AG04450 (cell line): ENCODE data around the gene EVI5L. TPM values are rescaled to one million over a fixed set of nuclear protein-coding genes. Genes with fewer than 3 reads are reported as not detected.

ENCODE experiments used
- CTCF ChIA-PET: fragments of 300-600, 350-600 bp; formaldehyde crosslinking; extraction: SDS; loops from one replicate; lab custom pipeline; 2022; ENCODE audit warnings: antibody characterized with exemption, inconsistent platforms; lab: Charles Lee
- POLR2A ChIA-PET: fragments of 350-600 bp; formaldehyde crosslinking; extraction: SDS; loops from one replicate; lab custom pipeline; 2021; ENCODE audit warnings: antibody characterized with exemption, inconsistent platforms; lab: Yijun Ruan, JAX
- DNase-seq: peaks from one replicate; pipeline ENCODE4 v3.0.0-alpha.2; 2011; ENCODE audit warnings: low read depth, low spot score
- H3K27ac ChIP-seq: one replicate; pipeline ENCODE4 v1.5.1; 2012; ENCODE audit warnings: low read depth, low read length, control low read depth
- H3K27me3 ChIP-seq: one replicate; pipeline ENCODE4 v1.6.0; 2012; ENCODE audit warnings: low read length; ENCODE audit not compliant: control insufficient read depth, insufficient read depth
- H3K4me3 ChIP-seq: 2 replicates; pipeline ENCODE4 v1.5.1; 2011; ENCODE audit warnings: mild to moderate bottlenecking, low read depth, low read length, control low read depth
- H3K9me3 ChIP-seq: 2 replicates; pipeline ENCODE4 v1.5.1; 2012; ENCODE audit warnings: low read length; ENCODE audit not compliant: control insufficient read depth, insufficient read depth
- polyA plus RNA-seq: library from polyadenylated mRNA; depleted of rRNA; stranded (reverse); fragments of >200 nt; gene quantifications from 2 replicates; pipeline ENCODE4 v1.2.3, GENCODE V29; 2011
- TF ChIP-seq, protein P1 (sequence below): IDR thresholded peaks from 2 replicates; pipeline ENCODE4 v1.5.1; 2011; ENCODE audit warnings: low read depth, low read length, control low read depth, inconsistent platforms

Gene EVI5L
- polyA plus RNA-seq, 1 experiment: 6.7 TPM

DNA sequence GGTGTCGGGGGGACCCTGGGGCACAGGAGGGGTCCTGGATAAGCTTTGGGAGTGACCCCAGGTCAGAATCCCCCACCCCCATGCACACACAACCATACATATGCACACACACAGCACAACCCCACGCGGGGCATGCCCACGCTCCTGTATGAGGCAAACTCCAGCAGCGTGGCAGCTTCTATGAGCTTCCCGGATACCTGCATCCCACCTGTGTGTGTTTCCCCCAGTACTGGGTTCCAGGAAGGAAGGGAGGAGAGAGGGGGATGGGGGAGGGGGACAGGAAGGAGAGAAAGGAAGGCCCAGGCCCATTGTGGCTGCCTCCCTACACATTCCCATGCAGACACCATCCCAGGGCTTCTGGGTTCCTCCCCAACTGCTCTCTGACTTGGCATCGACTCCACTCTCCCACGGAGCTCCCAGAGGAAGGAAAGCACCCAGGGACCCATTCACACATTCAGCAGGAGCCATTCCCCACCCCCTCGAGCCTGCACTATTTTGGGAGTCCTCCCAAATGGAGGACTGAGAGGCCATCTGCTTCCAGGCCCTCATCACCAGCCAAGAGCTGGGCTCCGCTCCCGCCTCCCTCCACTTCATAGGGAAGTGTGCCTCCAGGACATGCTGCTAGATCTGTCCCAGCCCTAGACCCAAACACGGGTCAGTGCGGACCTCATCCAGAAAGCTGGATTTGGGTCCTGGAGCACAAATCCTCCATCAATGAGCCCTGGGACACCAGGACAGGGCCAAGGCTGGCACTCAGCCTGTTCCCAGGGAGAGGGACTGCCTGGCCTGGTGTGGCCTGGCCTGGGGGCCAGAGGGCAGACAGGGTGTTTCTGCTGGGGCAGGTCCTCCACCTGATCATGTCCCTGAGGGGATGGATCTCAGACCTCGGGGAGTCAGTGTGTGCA lies 30.9 kb downstream of the EVI5L start:
- no peaks in the 10 kb centered on the region; the same call in 1 of the 2 replicates for H3K9me3 ChIP-seq
- no peak overlapping the region for H3K4me3 ChIP-seq
- peaks cover 5% of the 10 kb centered on the region for H3K27me3 ChIP-seq
- ChIA-PET CTCF (interaction anchor here (2.0 to 2.2 kb wide), 2 partner anchors 8 to 84 kb away, joined by 7 to 11 read pairs; no protein-coding TSS in a partner anchor), POLR2A (interaction anchor here (1.0 kb wide), 1 partner anchor 43 kb away, joined by 4 read pairs; no protein-coding TSS in a partner anchor)
- DNase-seq: no peak
- no peak overlapping the region for H3K27ac ChIP-seq
- TF ChIP-seq, protein P1, sequence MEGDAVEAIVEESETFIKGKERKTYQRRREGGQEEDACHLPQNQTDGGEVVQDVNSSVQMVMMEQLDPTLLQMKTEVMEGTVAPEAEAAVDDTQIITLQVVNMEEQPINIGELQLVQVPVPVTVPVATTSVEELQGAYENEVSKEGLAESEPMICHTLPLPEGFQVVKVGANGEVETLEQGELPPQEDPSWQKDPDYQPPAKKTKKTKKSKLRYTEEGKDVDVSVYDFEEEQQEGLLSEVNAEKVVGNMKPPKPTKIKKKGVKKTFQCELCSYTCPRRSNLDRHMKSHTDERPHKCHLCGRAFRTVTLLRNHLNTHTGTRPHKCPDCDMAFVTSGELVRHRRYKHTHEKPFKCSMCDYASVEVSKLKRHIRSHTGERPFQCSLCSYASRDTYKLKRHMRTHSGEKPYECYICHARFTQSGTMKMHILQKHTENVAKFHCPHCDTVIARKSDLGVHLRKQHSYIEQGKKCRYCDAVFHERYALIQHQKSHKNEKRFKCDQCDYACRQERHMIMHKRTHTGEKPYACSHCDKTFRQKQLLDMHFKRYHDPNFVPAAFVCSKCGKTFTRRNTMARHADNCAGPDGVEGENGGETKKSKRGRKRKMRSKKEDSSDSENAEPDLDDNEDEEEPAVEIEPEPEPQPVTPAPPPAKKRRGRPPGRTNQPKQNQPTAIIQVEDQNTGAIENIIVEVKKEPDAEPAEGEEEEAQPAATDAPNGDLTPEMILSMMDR: no peak

DNA sequence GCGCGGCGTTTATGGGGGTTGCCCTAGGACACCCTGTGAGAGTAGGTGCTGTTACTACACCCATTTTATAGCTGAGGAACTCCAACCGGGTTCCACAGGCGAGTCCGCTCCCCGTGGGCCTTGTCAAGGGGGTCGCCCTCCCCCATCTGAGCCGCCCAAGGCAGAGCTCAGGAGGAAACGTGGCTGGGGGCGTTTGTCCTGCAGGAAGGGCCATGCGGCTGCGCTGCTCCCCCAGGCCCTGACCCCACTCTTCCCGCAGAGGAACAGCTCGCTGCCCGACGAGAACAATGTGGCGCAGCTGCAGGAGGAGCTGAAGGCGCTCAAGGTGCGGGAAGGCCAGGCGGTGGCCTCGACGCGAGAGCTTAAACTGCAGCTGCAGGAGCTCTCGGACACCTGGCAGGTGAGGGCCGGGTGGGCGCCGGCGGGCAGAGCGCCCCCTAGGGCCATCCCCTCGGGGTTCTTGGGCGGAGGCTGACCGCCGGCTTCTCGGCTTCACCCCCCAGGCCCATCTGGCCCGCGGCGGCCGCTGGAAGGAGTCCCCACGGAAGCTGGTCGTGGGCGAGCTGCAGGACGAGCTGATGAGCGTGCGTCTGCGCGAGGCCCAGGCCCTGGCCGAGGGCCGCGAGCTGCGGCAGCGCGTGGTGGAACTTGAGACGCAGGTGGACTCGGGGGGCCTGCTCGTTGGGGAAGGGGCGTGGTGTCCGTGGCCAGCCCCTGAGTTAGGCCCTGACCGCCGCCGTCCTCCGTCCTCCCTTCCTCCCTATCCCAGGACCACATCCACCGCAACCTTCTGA lies 31.8 kb downstream of the EVI5L start:
- TF ChIP-seq, protein P1: no peak
- H3K4me3 ChIP-seq: no peak overlapping the region
- peaks cover 5% of the 10 kb centered on the region for H3K27me3 ChIP-seq
- no peaks in the 10 kb centered on the region; the same call in 1 of the 2 replicates for H3K9me3 ChIP-seq
- no peak for DNase-seq
- H3K27ac ChIP-seq: no peak overlapping the region
- CTCF ChIA-PET: interaction anchor here (2.0 to 2.2 kb wide), 2 partner anchors 9 to 83 kb away, joined by 7 to 11 read pairs; no protein-coding TSS in a partner anchor
- POLR2A ChIA-PET: no interaction called here

GRCh38 chr19:7862413-7862951 lies 32.5 kb downstream of the EVI5L start:
- Histone ChIP-seq H3K9me3 (no peaks in the 10 kb centered on the region; the same call in 1 of the 2 replicates), H3K27ac (no peak overlapping the region), H3K27me3 (peaks cover 8% of the 10 kb centered on the region), H3K4me3 (no peak overlapping the region)
- no peak for DNase-seq
- TF ChIP-seq, protein P1: no peak
- ChIA-PET CTCF (interaction anchor here (0.5 to 2.2 kb wide), 3 partner anchors 9 to 760 kb away, joined by 3 to 11 read pairs (median 7); no protein-coding TSS in a partner anchor), POLR2A (no interaction called here)

- Histone ChIP-seq H3K27ac (no peak overlapping the region), H3K9me3 (no peaks in the 10 kb centered on the region; the same call in 1 of the 2 replicates), H3K27me3 (peaks cover 8% of the 10 kb centered on the region), H3K4me3 (no peak overlapping the region)
- ChIA-PET CTCF (interaction anchor here (0.7 kb wide), 1 partner anchor 11 kb away, joined by 3 read pairs; no protein-coding TSS in a partner anchor), POLR2A (interaction anchor here (0.6 kb wide), 1 partner anchor 639 kb away, joined by 3 read pairs; the partner anchor contains the start of gene PRAM1)
- no peak for DNase-seq
- TF ChIP-seq, protein P1: no peak
Measured at GRCh38 chr19:7863157-7863970, 33.3 kb downstream of the EVI5L start.
